ENCODE data around the gene ANXA2. TPM values are rescaled to one million over a fixed set of nuclear protein-coding genes. Genes with fewer than 3 reads are reported as not detected.
"Not testable (repeated sequence)": the region's sequence is repeated elsewhere in the genome, so short reads cannot be mapped to it uniquely, and the experiment has no call there.

The ANXA2 gene
- 2,749 and 2,975 TPM in 2 replicates for total RNA-seq (2014; rRNA removed; shearing (Covaris generic))

- DNase-seq (ENCODE audit: low spot score), result peak; percentile 70
Observed at GRCh38 chr15:60397772-60398445, at the start of gene ANXA2. Gene ANXA2, minus strand, starts transcription at chr15:60397986. Its CDS starts 11,911 bp downstream, at chr15:60386075.

GRCh38 chr15:60444289-60444912, 46.6 kb upstream of the ANXA2 start:
- DNase-seq (ENCODE audit: low spot score), result no peak

- no peak for DNase-seq (ENCODE audit: low spot score)
Observed at GRCh38 chr15:60442763-60443162, 45.0 kb upstream of the ANXA2 start.

GRCh38 chr15:60442031-60442650, 44.4 kb upstream of the ANXA2 start:
- no peak for DNase-seq (ENCODE audit: low spot score)

- no peak for DNase-seq (ENCODE audit: low spot score)
Observed at GRCh38 chr15:60441331-60441730, 43.5 kb upstream of the ANXA2 start.

GRCh38 chr15:60438646-60439045, 40.9 kb upstream of the ANXA2 start:
- DNase-seq (ENCODE audit: low spot score), result no peak

- DNase-seq (ENCODE audit: low spot score), result no peak
Observed at GRCh38 chr15:60428935-60429334, 31.1 kb upstream of the ANXA2 start.

- DNase-seq (ENCODE audit: low spot score), result no peak
Observed at GRCh38 chr15:60426870-60427508, 29.2 kb upstream of the ANXA2 start.

- DNase-seq (ENCODE audit: low spot score), result no peak
Observed at GRCh38 chr15:60425461-60425860, 27.7 kb upstream of the ANXA2 start.

- DNase-seq (ENCODE audit: low spot score), result no peak
Observed at GRCh38 chr15:60424006-60424405, 26.2 kb upstream of the ANXA2 start.

- peak; percentile 86 for DNase-seq (ENCODE audit: low spot score)
Observed at GRCh38 chr15:60423537-60423936, 25.8 kb upstream of the ANXA2 start.

- DNase-seq (ENCODE audit: low spot score), result no peak
Observed at GRCh38 chr15:60421544-60421943, 23.8 kb upstream of the ANXA2 start.

- no peak for DNase-seq (ENCODE audit: low spot score)
Observed at GRCh38 chr15:60420203-60420716, 22.5 kb upstream of the ANXA2 start.

GRCh38 chr15:60419753-60420152, 22.0 kb upstream of the ANXA2 start:
- DNase-seq (ENCODE audit: low spot score), result no peak

GRCh38 chr15:60418096-60418495, 20.3 kb upstream of the ANXA2 start:
- DNase-seq (ENCODE audit: low spot score), result no peak

GRCh38 chr15:60417112-60417511, 19.3 kb upstream of the ANXA2 start:
- no peak for DNase-seq (ENCODE audit: low spot score)

- DNase-seq (ENCODE audit: low spot score), result no peak
Observed at GRCh38 chr15:60416484-60416883, 18.7 kb upstream of the ANXA2 start.

- peak; percentile 24 for DNase-seq (ENCODE audit: low spot score)
Observed at GRCh38 chr15:60414016-60414682, 16.4 kb upstream of the ANXA2 start.

GRCh38 chr15:60413231-60413824, 15.5 kb upstream of the ANXA2 start:
- no peak for DNase-seq (ENCODE audit: low spot score)

- DNase-seq (ENCODE audit: low spot score), result not testable (repeated sequence)
Observed at GRCh38 chr15:60412807-60413206, 15.0 kb upstream of the ANXA2 start.

- no peak for DNase-seq (ENCODE audit: low spot score)
Observed at GRCh38 chr15:60411774-60412425, 14.1 kb upstream of the ANXA2 start.
